Measurements from ENCODE around the gene SEC14L2.

SEC14L2 gene

DNA sequence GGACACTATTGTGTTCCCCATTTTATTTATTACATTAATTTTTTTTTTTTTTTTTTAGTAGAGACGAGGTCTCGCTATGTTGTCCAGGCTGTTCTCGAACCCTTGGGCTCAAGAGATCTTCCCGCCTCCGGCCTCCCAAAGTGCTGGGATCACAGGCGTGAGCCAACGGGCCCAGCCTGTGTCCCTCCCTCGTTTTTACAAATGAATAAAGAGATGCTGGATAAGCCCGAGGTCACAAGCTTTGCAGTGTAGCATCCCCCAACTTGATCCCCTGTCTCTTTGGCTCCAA is 28.5 kb downstream of the SEC14L2 start:
- TF ChIP-seq MYC (IDR thresholded peaks at IDR 0.05; ENCODE audit: low read depth, low read length) = no peak
- TF ChIP-seq, protein P1, sequence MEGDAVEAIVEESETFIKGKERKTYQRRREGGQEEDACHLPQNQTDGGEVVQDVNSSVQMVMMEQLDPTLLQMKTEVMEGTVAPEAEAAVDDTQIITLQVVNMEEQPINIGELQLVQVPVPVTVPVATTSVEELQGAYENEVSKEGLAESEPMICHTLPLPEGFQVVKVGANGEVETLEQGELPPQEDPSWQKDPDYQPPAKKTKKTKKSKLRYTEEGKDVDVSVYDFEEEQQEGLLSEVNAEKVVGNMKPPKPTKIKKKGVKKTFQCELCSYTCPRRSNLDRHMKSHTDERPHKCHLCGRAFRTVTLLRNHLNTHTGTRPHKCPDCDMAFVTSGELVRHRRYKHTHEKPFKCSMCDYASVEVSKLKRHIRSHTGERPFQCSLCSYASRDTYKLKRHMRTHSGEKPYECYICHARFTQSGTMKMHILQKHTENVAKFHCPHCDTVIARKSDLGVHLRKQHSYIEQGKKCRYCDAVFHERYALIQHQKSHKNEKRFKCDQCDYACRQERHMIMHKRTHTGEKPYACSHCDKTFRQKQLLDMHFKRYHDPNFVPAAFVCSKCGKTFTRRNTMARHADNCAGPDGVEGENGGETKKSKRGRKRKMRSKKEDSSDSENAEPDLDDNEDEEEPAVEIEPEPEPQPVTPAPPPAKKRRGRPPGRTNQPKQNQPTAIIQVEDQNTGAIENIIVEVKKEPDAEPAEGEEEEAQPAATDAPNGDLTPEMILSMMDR (IDR thresholded peaks at IDR 0.05; ENCODE audit: low read depth, low read length) = no peak
- TF ChIP-seq, protein P2, sequence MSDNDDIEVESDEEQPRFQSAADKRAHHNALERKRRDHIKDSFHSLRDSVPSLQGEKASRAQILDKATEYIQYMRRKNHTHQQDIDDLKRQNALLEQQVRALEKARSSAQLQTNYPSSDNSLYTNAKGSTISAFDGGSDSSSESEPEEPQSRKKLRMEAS (IDR thresholded peaks at IDR 0.05; ENCODE audit: low read depth, low read length) = no peak
- TF ChIP-seq POLR2A (IDR thresholded peaks at IDR 0.05; ENCODE audit: extremely low read depth, insufficient read length) = no peak

DNA sequence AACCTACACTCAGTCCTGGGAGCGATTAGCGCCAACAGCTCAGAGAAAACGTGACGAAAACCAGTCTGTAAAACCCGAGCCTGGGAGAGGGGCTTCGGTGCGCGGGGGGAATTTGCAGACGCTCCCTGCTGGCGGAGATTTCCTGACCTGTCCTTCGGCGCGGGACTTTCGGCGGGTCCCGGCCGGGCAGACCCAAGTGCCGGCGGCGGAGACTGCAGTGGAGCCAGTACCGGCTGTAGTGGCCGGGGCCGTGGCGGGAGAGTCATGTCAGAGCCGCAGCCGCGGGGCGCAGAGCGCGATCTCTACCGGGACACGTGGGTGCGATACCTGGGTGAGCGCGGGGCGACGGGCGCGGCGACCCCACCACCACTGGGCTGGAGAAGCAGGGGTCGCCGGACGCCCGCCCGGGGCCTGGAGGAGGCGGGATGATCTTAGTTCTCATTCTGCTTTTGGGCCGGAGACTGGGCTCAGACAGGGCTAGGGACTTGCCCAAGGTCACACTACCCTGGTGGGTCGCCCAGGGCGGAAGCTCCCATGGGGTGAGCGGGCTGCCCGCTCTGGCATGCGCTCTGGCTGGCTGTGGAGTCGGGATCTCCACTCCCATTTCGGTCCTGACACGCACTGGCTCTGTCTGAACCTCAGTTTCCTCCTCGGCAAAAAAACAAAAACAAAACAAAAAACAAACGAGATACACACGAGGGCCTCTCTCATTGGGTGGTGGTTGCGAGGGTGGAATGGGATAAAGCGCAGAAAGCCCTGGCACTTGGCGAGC is 29.0 kb downstream of the SEC14L2 start, which contains the start of gene MTFP1:
Gene MTFP1 (plus strand): TSS at position 153 of the 772 bp plus-strand sequence. CDS start 112 bp downstream, at position 265.
- peak within 1 kb of the TSS; percentile 72 for H3K4me3 ChIP-seq (ENCODE audit: low read depth, low read length)
- TF ChIP-seq, protein P2 (IDR thresholded peaks at IDR 0.05; ENCODE audit: low read depth, low read length) = 0 out of 2 replicates have a peak, but pooled peaks have one; percentile 27
- TF ChIP-seq, protein P1 (IDR thresholded peaks at IDR 0.05; ENCODE audit: low read depth, low read length) = no peak
- TF ChIP-seq POLR2A (IDR thresholded peaks at IDR 0.05; ENCODE audit: extremely low read depth, insufficient read length) (peak; percentile 35), MYC (IDR thresholded peaks at IDR 0.05; ENCODE audit: low read depth, low read length) (peak; percentile 21)
- DNase-seq (ENCODE audit: low read depth) = peak; percentile 81

More for the DNA sequence above, 28.5 kb downstream of the SEC14L2 start:
- H3K4me3 ChIP-seq (ENCODE audit: low read depth, low read length) = peak overlapping the region; percentile 72
- no peak for DNase-seq (ENCODE audit: low read depth)

DNA sequence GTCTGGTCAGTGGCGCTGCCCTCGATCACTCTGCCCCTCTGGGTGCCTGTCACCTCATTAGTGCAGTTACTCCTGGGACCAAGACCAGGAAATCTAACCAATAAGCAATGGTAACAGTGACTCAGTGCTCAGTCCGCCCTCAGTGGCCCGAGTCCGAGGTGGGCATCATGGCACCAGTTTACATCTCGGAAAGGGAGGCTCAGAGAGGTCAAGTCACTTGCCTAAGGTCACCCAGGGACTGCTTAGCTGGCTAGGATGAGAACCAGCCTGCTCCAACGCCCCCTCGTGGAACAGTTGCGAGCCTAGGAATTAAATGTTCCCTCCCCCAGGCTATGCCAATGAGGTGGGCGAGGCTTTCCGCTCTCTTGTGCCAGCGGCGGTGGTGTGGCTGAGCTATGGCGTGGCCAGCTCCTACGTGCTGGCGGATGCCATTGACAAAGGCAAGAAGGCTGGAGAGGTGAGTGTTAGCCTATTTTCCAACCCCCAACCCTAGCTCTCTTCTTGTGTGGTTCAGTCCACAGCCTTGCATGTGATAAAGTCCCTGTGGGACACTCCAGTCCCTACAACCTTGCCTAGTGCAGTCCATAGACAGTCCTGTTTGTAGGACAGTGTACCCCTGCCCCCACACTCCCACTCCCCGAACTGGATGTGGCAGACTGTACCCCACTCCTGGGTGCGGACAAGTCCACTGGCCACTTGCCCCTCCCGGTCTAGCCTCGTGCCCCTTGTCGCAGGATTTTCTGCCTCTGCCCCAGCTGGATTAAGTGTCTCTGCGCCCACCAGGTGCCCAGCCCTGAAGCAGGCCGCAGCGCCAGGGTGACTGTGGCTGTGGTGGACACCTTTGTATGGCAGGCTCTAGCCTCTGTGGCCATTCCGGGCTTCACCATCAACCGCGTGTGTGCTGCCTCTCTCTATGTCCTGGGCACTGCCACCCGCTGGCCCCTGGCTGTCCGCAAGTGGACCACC is 29.9 kb downstream of the SEC14L2 start:
- peak; percentile 80 for DNase-seq (ENCODE audit: low read depth)
- H3K4me3 ChIP-seq (ENCODE audit: low read depth, low read length) = peak overlapping the region; percentile 72
- TF ChIP-seq, protein P1 (IDR thresholded peaks at IDR 0.05; ENCODE audit: low read depth, low read length) = peak; percentile 50
- TF ChIP-seq, protein P2 (IDR thresholded peaks at IDR 0.05; ENCODE audit: low read depth, low read length) = no peak
- TF ChIP-seq POLR2A (IDR thresholded peaks at IDR 0.05; ENCODE audit: extremely low read depth, insufficient read length) (no peak), MYC (IDR thresholded peaks at IDR 0.05; ENCODE audit: low read depth, low read length) (no peak)

DNA sequence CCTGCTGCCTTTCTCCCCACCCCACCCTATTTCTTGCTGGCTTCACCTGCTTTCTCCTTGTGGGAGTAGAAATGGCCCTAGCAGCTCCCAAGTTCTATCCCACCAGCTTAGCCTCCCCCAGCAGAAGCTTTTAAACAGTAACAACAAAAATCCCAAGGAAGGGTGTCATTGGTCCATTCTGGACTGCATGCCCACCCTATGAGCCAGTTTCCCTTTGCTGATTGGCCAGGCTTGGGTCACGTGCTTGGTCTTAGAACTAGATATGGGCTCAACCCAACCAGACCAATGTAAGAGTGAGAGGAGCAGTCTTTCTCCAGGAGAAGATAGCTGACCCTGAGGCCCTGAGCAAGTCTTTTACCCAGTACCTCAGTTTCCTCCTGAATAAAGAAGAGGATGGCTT is 31.1 kb downstream of the SEC14L2 start:
- TF ChIP-seq POLR2A (IDR thresholded peaks at IDR 0.05; ENCODE audit: extremely low read depth, insufficient read length) (no peak), MYC (IDR thresholded peaks at IDR 0.05; ENCODE audit: low read depth, low read length) (no peak)
- TF ChIP-seq, protein P2 (IDR thresholded peaks at IDR 0.05; ENCODE audit: low read depth, low read length) = no peak
- TF ChIP-seq, protein P1 (IDR thresholded peaks at IDR 0.05; ENCODE audit: low read depth, low read length) = no peak
- no peak overlapping the region for H3K4me3 ChIP-seq (ENCODE audit: low read depth, low read length)
- DNase-seq (ENCODE audit: low read depth) = no peak

DNA sequence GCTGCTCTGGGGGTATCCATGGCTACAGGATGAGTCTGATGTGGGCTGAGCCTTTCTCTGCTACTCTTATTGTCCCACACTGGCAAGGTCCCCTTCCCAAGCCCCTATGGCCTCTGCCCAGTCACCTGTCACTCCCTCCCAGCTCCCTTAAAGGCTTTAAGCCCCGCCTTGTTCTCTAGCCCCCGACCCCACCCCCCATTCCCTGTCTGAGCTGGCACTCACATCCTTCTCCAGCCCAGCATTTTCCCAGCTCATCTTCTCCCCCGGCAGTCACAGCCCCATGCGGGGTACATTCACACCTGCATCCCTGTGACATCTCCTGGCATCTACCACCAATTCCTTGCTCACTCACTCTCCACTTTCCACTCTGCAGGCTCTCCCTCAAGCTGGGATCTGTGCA is 33.1 kb downstream of the SEC14L2 start:
- no peak overlapping the region for H3K4me3 ChIP-seq (ENCODE audit: low read depth, low read length)
- no peak for DNase-seq (ENCODE audit: low read depth)
- TF ChIP-seq, protein P2 (IDR thresholded peaks at IDR 0.05; ENCODE audit: low read depth, low read length) = no peak
- TF ChIP-seq POLR2A (IDR thresholded peaks at IDR 0.05; ENCODE audit: extremely low read depth, insufficient read length) (no peak), MYC (IDR thresholded peaks at IDR 0.05; ENCODE audit: low read depth, low read length) (no peak)
- TF ChIP-seq, protein P1 (IDR thresholded peaks at IDR 0.05; ENCODE audit: low read depth, low read length) = no peak
